ENCODE data around the gene SLC9A8. TPM values are rescaled to one million over a fixed set of nuclear protein-coding genes. Genes with fewer than 3 reads are reported as not detected.
A peak's percentile ranks its signal among the peaks of the same experiment; 100 is the strongest.

SLC9A8 gene
- total RNA-seq, 2 experiments from 2014 or later = 22.0 to 30.3 TPM

GRCh38 chr20:49915118-49915379, 102.4 kb downstream of the SLC9A8 start:
- intact Hi-C loops (cut with micrococcal nuclease; ENCODE audit: unreplicated experiment) = loop anchor here (1.0 to 2.0 kb wide), 2 partner anchors 14 to 21 kb away; partner anchors contain the start of gene RNF114
- peak overlapping the region; percentile 98 for H3K4me3 ChIP-seq (ENCODE audit: low read depth, low read length, poor library complexity, severe bottlenecking)
- no TSS peak for BruUV-seq (replicated peaks)

GRCh38 chr20:49915380-49916145, 102.9 kb downstream of the SLC9A8 start, which contains the start of gene SPATA2:
Gene SPATA2 (minus strand): TSS chr20:49915529. CDS start chr20:49908490, 7,039 bp downstream.
- ChIA-PET POLR2A (interaction anchor here (1.0 to 2.7 kb wide), 5 partner anchors 12 to 77 kb away, joined by 3 to 13 read pairs (median 8); partner anchors contain the start of gene RNF114), CTCF (ENCODE audit: unreplicated experiment) (interaction anchor here (0.9 kb wide), 3 partner anchors 20 to 307 kb away, joined by 3 to 4 read pairs (median 3); no protein-coding TSS in a partner anchor)
- intact Hi-C loops (cut with micrococcal nuclease; ENCODE audit: unreplicated experiment) = loop anchor here (1.0 to 2.0 kb wide), 2 partner anchors 13 to 21 kb away; partner anchors contain the start of gene RNF114
- TF ChIP-seq EZH2phosphoT487 (IDR thresholded peaks at IDR 0.05; ENCODE audit: borderline replicate concordance, low read depth, low read length) = no peak
- TF ChIP-seq, protein P1, sequence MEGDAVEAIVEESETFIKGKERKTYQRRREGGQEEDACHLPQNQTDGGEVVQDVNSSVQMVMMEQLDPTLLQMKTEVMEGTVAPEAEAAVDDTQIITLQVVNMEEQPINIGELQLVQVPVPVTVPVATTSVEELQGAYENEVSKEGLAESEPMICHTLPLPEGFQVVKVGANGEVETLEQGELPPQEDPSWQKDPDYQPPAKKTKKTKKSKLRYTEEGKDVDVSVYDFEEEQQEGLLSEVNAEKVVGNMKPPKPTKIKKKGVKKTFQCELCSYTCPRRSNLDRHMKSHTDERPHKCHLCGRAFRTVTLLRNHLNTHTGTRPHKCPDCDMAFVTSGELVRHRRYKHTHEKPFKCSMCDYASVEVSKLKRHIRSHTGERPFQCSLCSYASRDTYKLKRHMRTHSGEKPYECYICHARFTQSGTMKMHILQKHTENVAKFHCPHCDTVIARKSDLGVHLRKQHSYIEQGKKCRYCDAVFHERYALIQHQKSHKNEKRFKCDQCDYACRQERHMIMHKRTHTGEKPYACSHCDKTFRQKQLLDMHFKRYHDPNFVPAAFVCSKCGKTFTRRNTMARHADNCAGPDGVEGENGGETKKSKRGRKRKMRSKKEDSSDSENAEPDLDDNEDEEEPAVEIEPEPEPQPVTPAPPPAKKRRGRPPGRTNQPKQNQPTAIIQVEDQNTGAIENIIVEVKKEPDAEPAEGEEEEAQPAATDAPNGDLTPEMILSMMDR (conservative IDR thresholded peaks at IDR 0.05; ENCODE audit: low read length) = no peak; the same call in 1 of the 2 replicates
- Histone ChIP-seq H2AFZ (ENCODE audit: low read length) (peak within 1 kb of the TSS; percentile 86), H3K79me2 (ENCODE audit: insufficient read depth, low read depth, low read length) (peaks cover 36% of the 10 kb centered on the region), H3K9me2 (ENCODE audit: insufficient read depth, low read length) (no peaks in the 10 kb centered on the region), H3K27ac (ENCODE audit: low read depth, low read length, poor library complexity, severe bottlenecking) (peak within 1 kb of the TSS; percentile 87), H3K4me3 (ENCODE audit: low read depth, low read length, poor library complexity, severe bottlenecking) (peak within 1 kb of the TSS; percentile 98), H3K4me2 (ENCODE audit: low read length) (peak within 1 kb of the TSS; percentile 100), H3K9me3 (ENCODE audit: low read length) (no peaks in the 10 kb centered on the region), H3K4me1 (ENCODE audit: insufficient read depth, low read length, poor library complexity, severe bottlenecking) (peaks cover 29% of the 10 kb centered on the region), H4K20me1 (ENCODE audit: insufficient read depth, low read length) (peaks cover 4% of the 10 kb centered on the region; the same call in 1 of the 2 replicates), H3K36me3 (ENCODE audit: insufficient read depth, low read length) (peaks cover under 1% of the 10 kb centered on the region; the same call in 1 of the 2 replicates)
- no TSS peak for BruUV-seq (replicated peaks)
- peak; percentile 96 for DNase-seq (ENCODE audit: low spot score)

More at GRCh38 chr20:49915118-49915379, 102.4 kb downstream of the SLC9A8 start:
- Histone ChIP-seq H4K20me1 (ENCODE audit: insufficient read depth, low read length) (peaks cover 4% of the 10 kb centered on the region; the same call in 1 of the 2 replicates), H3K9me3 (ENCODE audit: low read length) (no peaks in the 10 kb centered on the region), H3K36me3 (ENCODE audit: insufficient read depth, low read length) (peaks cover 5% of the 10 kb centered on the region; the same call in 1 of the 2 replicates), H3K4me2 (ENCODE audit: low read length) (peak overlapping the region; percentile 100), H3K9me2 (ENCODE audit: insufficient read depth, low read length) (no peaks in the 10 kb centered on the region), H2AFZ (ENCODE audit: low read length) (peak overlapping the region; percentile 86), H3K27ac (ENCODE audit: low read depth, low read length, poor library complexity, severe bottlenecking) (peak overlapping the region; percentile 87), H3K4me1 (ENCODE audit: insufficient read depth, low read length, poor library complexity, severe bottlenecking) (peaks cover 29% of the 10 kb centered on the region), H3K79me2 (ENCODE audit: insufficient read depth, low read depth, low read length) (peaks cover 36% of the 10 kb centered on the region)
- DNase-seq (ENCODE audit: low spot score) = no peak
- ChIA-PET CTCF (ENCODE audit: unreplicated experiment) (interaction anchor here (1.7 kb wide), 1 partner anchor 11 kb away, joined by 4 read pairs; no protein-coding TSS in a partner anchor), POLR2A (interaction anchor here (0.9 to 1.2 kb wide), 2 partner anchors 18 to 22 kb away, joined by 3 read pairs; partner anchors contain the start of gene RNF114)
- TF ChIP-seq, protein P1 (conservative IDR thresholded peaks at IDR 0.05; ENCODE audit: low read length) = peak; percentile 40; the same call in 1 of the 2 replicates
- TF ChIP-seq EZH2phosphoT487 (IDR thresholded peaks at IDR 0.05; ENCODE audit: borderline replicate concordance, low read depth, low read length) = no peak

Data from OCI-LY7 (cell line).